B cell (primary cell): ENCODE data around the gene TRERF1. TPM values are rescaled to one million over a fixed set of nuclear protein-coding genes. Genes with fewer than 3 reads are reported as not detected.
"Not testable (repeated sequence)": the region's sequence is repeated elsewhere in the genome, so short reads cannot be mapped to it uniquely, and the experiment has no call there.

ENCODE experiments used
- ATAC-seq: fragments of 200-7000 bp; cut with Tn5 transposase; one replicate; pipeline ENCODE4 v1.10.0; 2021; ENCODE audit warnings: low read depth, mild to moderate bottlenecking, moderate number of reproducible peaks, moderate library complexity
- CTCF ChIA-PET: fragments of 350-600 bp; sonication (Branson Sonifier 250); formaldehyde crosslinking; loops from one replicate; lab custom pipeline; 2021; ENCODE audit warnings: antibody characterized with exemption, inconsistent platforms; lab: Charles Lee
- POLR2A ChIA-PET: fragments of 350-600 bp; sonication (Branson Sonifier 250); formaldehyde crosslinking; loops from one replicate; lab custom pipeline; 2021; ENCODE audit warnings: antibody characterized with exemption; lab: Charles Lee
- DNase-seq: peaks from one replicate; pipeline ENCODE4 v3.0.0; 2013
- H2AFZ ChIP-seq: 2 replicates; pipeline ENCODE4 v1.6.1; 2012; ENCODE audit warnings: mild to moderate bottlenecking, low read depth, low read length; ENCODE audit not compliant: insufficient read depth, poor library complexity, severe bottlenecking
- H3K27ac ChIP-seq, 2 donors: 1 replicate in 1 of 2; 2 replicates in 1 of 2; pipeline ENCODE4 v1.5.1; 2012 to 2013; ENCODE audit warnings: low read length in 2 of 2, mild to moderate bottlenecking in 2 of 2, moderate library complexity in 1 of 2
- H3K27me3 ChIP-seq, 4 experiments: fragments of 200-600 bp in 1 of 4; sonication (generic) in 1 of 4; replicated peaks in 1 of 4; 1 replicate in 2 of 4; 2 replicates in 2 of 4; pipeline versions ENCODE4 v1.6.1 to v1.7.0; 2013 to 2016; ENCODE audit warnings: low read length in 3 of 4, mild to moderate bottlenecking in 2 of 4, mixed read lengths in 1 of 4, moderate library complexity in 1 of 4; ENCODE audit not compliant: insufficient read depth in 4 of 4, control insufficient read depth in 3 of 4; ENCODE audit errors: control extremely low read depth in 1 of 4
- H3K36me3 ChIP-seq, 2 experiments: replicated peaks in 1 of 2; 1 replicate in 1 of 2; 2 replicates in 1 of 2; pipeline versions ENCODE4 v1.6.1 to v1.7.1; 2013; ENCODE audit warnings: low read length in 1 of 2; ENCODE audit not compliant: insufficient read depth in 2 of 2, control insufficient read depth in 1 of 2; ENCODE audit errors: control extremely low read depth in 1 of 2, extremely low read depth in 1 of 2
- H3K4me1 ChIP-seq, 2 donors: fragments of 200-600 bp in 1 of 2; sonication (generic) in 1 of 2; 1 replicate in 1 of 2; 2 replicates in 1 of 2; pipeline versions ENCODE4 v1.5.1 to v1.6.1; 2013 to 2017; ENCODE audit warnings: low read length in 2 of 2; ENCODE audit not compliant: control insufficient read depth in 2 of 2, insufficient read depth in 2 of 2
- H3K4me2 ChIP-seq: replicated peaks from 2 replicates; pipeline ENCODE3; 2012; ENCODE audit warnings: mild to moderate bottlenecking, low read depth, low read length; ENCODE audit not compliant: poor library complexity, severe bottlenecking
- H3K4me3 ChIP-seq, 5 experiments: fragments of 200-600 bp in 1 of 5; sonication (generic) in 1 of 5; 1 replicate in 3 of 5; 2 replicates in 2 of 5; pipeline versions ENCODE4 v1.5.1 to v1.7.0; 2011 to 2016; ENCODE audit warnings: low read length in 4 of 5, mild to moderate bottlenecking in 4 of 5, low read depth in 2 of 5, control low read depth in 1 of 5, moderate library complexity in 1 of 5; ENCODE audit not compliant: insufficient read depth in 1 of 5; ENCODE audit errors: control extremely low read depth in 1 of 5, extremely low read depth in 1 of 5
- H3K79me2 ChIP-seq: fragments of 200-600 bp; sonication (generic); one replicate; pipeline ENCODE4 v1.6.0; 2016; ENCODE audit warnings: low read length; ENCODE audit not compliant: control insufficient read depth, insufficient read depth
- H3K9ac ChIP-seq: fragments of 200-600 bp; sonication (generic); 2 replicates; pipeline ENCODE4 v1.6.1; 2017; ENCODE audit warnings: mild to moderate bottlenecking, low read length, moderate library complexity
- H3K9me3 ChIP-seq, 3 donors: one replicate each; pipeline versions ENCODE4 v1.6.1 to v1.7.1; 2013; ENCODE audit warnings: low read length in 2 of 3; ENCODE audit not compliant: control insufficient read depth in 2 of 3, insufficient read depth in 1 of 3; ENCODE audit errors: control extremely low read depth in 1 of 3
- H4K20me1 ChIP-seq: 2 replicates; pipeline ENCODE4 v1.6.0; 2012; ENCODE audit warnings: mild to moderate bottlenecking, low read length; ENCODE audit not compliant: insufficient read depth, control insufficient read depth, poor library complexity, severe bottlenecking
- H3K27ac Mint-ChIP-seq: one replicate; pipeline ENCODE4 v1.8.0; 2021; ENCODE audit warnings: mixed read lengths
- H3K27me3 Mint-ChIP-seq: one replicate; pipeline ENCODE4 v1.8.0; 2021; ENCODE audit warnings: mixed read lengths
- H3K4me1 Mint-ChIP-seq: one replicate; pipeline ENCODE4 v1.8.0; 2021; ENCODE audit warnings: mixed read lengths
- H3K4me3 Mint-ChIP-seq: one replicate; pipeline ENCODE4 v1.8.0; 2021; ENCODE audit warnings: mixed read lengths
- H3K9me3 Mint-ChIP-seq: one replicate; pipeline ENCODE4 v1.8.0; 2022; ENCODE audit warnings: mixed read lengths; ENCODE audit not compliant: insufficient read depth
- EZH2 ChIP-seq: IDR thresholded peaks from 2 replicates; pipeline ENCODE4 v1.6.1; 2012; ENCODE audit warnings: borderline replicate concordance, low read depth, mild to moderate bottlenecking, moderate library complexity, low read length; ENCODE audit not compliant: insufficient read depth, poor library complexity, severe bottlenecking
- WGBS: methylation state at CpG from one replicate; pipeline ENCODE4 v1.1.5; 2013; ENCODE audit warnings: missing lambda C conversion rate; ENCODE audit not compliant: insufficient coverage; 5-methylcytosine and 5-hydroxymethylcytosine counted together
- intact Hi-C: fragments of 100-400 bp; cut with micrococcal nuclease; formaldehyde crosslinking; loops from one replicate; pipeline ENCODE4 v1.10.0; 2022
- polyA plus RNA-seq: library from polyadenylated mRNA; depleted of rRNA; stranded (reverse); fragments of >200 nt; gene quantifications from 2 replicates; pipeline ENCODE4 v1.2.3, GENCODE V29; 2012
- total RNA-seq, 2 donors: library from RNA; stranded (reverse); fragments of 120-200 nt in 1 of 2; gene quantifications; 1 replicate in 1 of 2; 2 replicates in 1 of 2; pipeline versions ENCODE4 v1.2.3 to v1.2.4, GENCODE V29; 2013 to 2022
- TF ChIP-seq, protein P1 (sequence below): fragments of 200-600 bp; IDR thresholded peaks from one replicate; pipeline ENCODE4 v1.8.0; 2022; ENCODE audit warnings: antibody characterized with exemption, mild to moderate bottlenecking

The TRERF1 gene
- total and polyA plus RNA-seq, 2 donors (not counting 1 experiment from before 2014, with no cell fraction given) = 3.5 to 6.7 TPM

- H3K4me2 ChIP-seq = no peak overlapping the region
- H3K27ac Mint-ChIP-seq = no peak overlapping the region
- no peaks in the 10 kb centered on the region for H3K4me1 Mint-ChIP-seq
- ChIA-PET CTCF (no interaction called here), POLR2A (no interaction called here)
- DNase-seq (no peak), ATAC-seq (no peak)
- H4K20me1 ChIP-seq = no peaks in the 10 kb centered on the region
- WGBS = 100% methylated on average over 1 of the region's 1 CpG
- no peaks in the 10 kb centered on the region for H3K79me2 ChIP-seq
- intact Hi-C loops = no loop called here
- peaks cover 20% of the 10 kb centered on the region for H3K27me3 Mint-ChIP-seq
- H3K9me3 ChIP-seq = peaks cover 1 to 10% (median 9%) of the 10 kb centered on the region in 3 donors
- H3K9me3 Mint-ChIP-seq = peaks cover 10% of the 10 kb centered on the region
- no peaks in the 10 kb centered on the region for H3K36me3 ChIP-seq
- H2AFZ ChIP-seq = no peak overlapping the region
- no peaks in the 10 kb centered on the region for H3K4me1 ChIP-seq
- H3K27me3 ChIP-seq = no peaks in the 10 kb centered on the region
- TF ChIP-seq, protein P1, sequence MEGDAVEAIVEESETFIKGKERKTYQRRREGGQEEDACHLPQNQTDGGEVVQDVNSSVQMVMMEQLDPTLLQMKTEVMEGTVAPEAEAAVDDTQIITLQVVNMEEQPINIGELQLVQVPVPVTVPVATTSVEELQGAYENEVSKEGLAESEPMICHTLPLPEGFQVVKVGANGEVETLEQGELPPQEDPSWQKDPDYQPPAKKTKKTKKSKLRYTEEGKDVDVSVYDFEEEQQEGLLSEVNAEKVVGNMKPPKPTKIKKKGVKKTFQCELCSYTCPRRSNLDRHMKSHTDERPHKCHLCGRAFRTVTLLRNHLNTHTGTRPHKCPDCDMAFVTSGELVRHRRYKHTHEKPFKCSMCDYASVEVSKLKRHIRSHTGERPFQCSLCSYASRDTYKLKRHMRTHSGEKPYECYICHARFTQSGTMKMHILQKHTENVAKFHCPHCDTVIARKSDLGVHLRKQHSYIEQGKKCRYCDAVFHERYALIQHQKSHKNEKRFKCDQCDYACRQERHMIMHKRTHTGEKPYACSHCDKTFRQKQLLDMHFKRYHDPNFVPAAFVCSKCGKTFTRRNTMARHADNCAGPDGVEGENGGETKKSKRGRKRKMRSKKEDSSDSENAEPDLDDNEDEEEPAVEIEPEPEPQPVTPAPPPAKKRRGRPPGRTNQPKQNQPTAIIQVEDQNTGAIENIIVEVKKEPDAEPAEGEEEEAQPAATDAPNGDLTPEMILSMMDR = no peak
- no peak for TF ChIP-seq EZH2
- no peak overlapping the region for H3K27ac ChIP-seq
- no peak overlapping the region for H3K9ac ChIP-seq
- H3K4me3 Mint-ChIP-seq = no peak overlapping the region
- no peak overlapping the region for H3K4me3 ChIP-seq
Measured at GRCh38 chr6:42467651-42468050, 15.9 kb upstream of the TRERF1 start.

DNA sequence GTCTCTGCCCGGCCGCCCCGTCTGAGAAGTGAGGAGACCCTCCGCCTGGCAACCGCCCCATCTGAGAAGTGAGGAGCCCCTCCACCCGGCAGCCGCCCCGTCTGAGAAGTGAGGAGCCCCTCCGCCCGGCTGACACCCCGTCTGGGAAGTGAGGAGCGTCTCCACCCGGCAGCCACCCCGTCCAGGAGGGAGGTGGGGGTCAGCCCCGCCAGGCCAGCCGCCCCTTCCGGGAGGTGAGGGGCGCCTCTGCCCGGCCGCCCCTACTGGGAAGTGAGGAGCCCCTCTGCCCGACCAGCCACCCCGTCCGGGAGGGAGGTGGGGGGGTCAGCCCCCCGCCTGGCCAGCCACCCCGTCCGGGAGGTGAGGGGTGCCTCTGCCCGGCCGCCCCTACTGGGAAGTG, 14.7 kb upstream of the TRERF1 start:
- H3K4me3 Mint-ChIP-seq, H3K4me3 ChIP-seq, H3K4me1 Mint-ChIP-seq, H3K4me1 ChIP-seq, H3K4me2 ChIP-seq, DNase-seq, H2AFZ ChIP-seq, H3K79me2 ChIP-seq, H3K27ac ChIP-seq, ATAC-seq, H3K36me3 ChIP-seq, CTCF ChIA-PET, H3K27ac Mint-ChIP-seq, POLR2A ChIA-PET, intact Hi-C loops, H3K27me3 ChIP-seq, H4K20me1 ChIP-seq, H3K9ac ChIP-seq, H3K9me3 Mint-ChIP-seq: not testable (repeated sequence)
- 97% methylated on average over 9 of the region's 28 CpGs for WGBS
- peaks cover 17% of the 10 kb centered on the region for H3K27me3 Mint-ChIP-seq
- peaks cover 1 to 10% (median 9%) of the 10 kb centered on the region in 3 donors for H3K9me3 ChIP-seq
